Neural crest cell (in vitro differentiated cells): Measurements from ENCODE around the gene GALR3. TPM values are rescaled to one million over a fixed set of nuclear protein-coding genes. Genes with fewer than 3 reads are reported as not detected.

Experiments
- DNase-seq: peaks from one replicate; pipeline ENCODE4 v3.0.0; 2021; ENCODE audit warnings: low read depth, mixed read lengths, low spot score
- H3K27ac Mint-ChIP-seq: one replicate; pipeline ENCODE4 v1.8.0; 2021; ENCODE audit warnings: mild to moderate bottlenecking, mixed read lengths; ENCODE audit not compliant: unreplicated experiment
- H3K27me3 Mint-ChIP-seq: 2 replicates; pipeline ENCODE4 v1.8.0; 2021; ENCODE audit warnings: low read depth, mild to moderate bottlenecking, mixed read lengths
- H3K36me3 Mint-ChIP-seq: 2 replicates; pipeline ENCODE4 v1.8.0; 2021; ENCODE audit warnings: low read depth, mild to moderate bottlenecking, mixed read lengths
- H3K4me1 Mint-ChIP-seq: 2 replicates; pipeline ENCODE4 v1.8.0; 2021; ENCODE audit warnings: mixed read lengths
- H3K4me3 Mint-ChIP-seq: one replicate; pipeline ENCODE4 v1.8.0; 2021; ENCODE audit warnings: mild to moderate bottlenecking, mixed read lengths
- H3K9me3 Mint-ChIP-seq: 2 replicates; pipeline ENCODE4 v1.8.0; 2021; ENCODE audit warnings: mixed read lengths
- total RNA-seq: library from RNA; stranded (reverse); gene quantifications from 2 replicates; pipeline ENCODE4 v1.2.1, GENCODE V29; 2021
- TF ChIP-seq, protein P1 (sequence below): fragments of 200-600 bp; sonication (generic); conservative IDR thresholded peaks from 2 replicates; pipeline ENCODE4 v1.5.0; 2021; ENCODE audit warnings: antibody characterized with exemption, mild to moderate bottlenecking

Gene GALR3
- total RNA-seq, 1 donor from 2014 or later, result 0.49 TPM

DNA sequence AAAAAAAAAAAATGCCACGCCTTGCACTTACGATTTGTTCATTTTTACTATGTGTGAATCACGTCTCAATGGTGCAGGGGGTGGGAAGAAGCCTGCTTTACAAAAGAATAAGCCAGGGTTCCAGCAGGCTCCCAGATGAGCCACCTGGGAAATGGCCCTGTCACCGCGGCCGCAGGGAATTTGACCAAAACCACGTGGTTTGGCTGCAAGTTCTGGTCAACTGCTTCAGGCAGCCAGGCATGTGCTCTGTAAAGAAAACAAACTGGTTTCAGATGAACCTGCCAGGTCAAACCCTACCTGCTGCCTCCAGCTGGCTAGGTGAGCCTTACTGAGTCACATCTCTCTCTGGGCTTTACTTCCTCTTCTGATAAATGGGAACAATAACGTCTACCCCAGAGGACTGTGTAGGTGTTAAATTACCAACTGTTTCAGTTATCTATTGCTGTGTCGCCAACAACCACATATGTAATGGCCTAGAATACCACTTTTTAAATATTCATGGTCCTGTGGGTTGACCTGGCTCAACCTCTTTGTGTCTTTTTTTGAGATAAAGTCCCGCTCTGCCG, 46.0 kb upstream of the GALR3 start:
- peaks cover 5% of the 10 kb centered on the region for H3K27me3 Mint-ChIP-seq
- TF ChIP-seq, protein P1, sequence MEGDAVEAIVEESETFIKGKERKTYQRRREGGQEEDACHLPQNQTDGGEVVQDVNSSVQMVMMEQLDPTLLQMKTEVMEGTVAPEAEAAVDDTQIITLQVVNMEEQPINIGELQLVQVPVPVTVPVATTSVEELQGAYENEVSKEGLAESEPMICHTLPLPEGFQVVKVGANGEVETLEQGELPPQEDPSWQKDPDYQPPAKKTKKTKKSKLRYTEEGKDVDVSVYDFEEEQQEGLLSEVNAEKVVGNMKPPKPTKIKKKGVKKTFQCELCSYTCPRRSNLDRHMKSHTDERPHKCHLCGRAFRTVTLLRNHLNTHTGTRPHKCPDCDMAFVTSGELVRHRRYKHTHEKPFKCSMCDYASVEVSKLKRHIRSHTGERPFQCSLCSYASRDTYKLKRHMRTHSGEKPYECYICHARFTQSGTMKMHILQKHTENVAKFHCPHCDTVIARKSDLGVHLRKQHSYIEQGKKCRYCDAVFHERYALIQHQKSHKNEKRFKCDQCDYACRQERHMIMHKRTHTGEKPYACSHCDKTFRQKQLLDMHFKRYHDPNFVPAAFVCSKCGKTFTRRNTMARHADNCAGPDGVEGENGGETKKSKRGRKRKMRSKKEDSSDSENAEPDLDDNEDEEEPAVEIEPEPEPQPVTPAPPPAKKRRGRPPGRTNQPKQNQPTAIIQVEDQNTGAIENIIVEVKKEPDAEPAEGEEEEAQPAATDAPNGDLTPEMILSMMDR, result no peak
- peaks cover 8% of the 10 kb centered on the region for H3K36me3 Mint-ChIP-seq
- DNase-seq, result no peak
- H3K4me3 Mint-ChIP-seq, result no peak overlapping the region
- H3K9me3 Mint-ChIP-seq, result no peaks in the 10 kb centered on the region
- H3K27ac Mint-ChIP-seq, result no peak overlapping the region
- H3K4me1 Mint-ChIP-seq, result peaks cover 19% of the 10 kb centered on the region

DNA sequence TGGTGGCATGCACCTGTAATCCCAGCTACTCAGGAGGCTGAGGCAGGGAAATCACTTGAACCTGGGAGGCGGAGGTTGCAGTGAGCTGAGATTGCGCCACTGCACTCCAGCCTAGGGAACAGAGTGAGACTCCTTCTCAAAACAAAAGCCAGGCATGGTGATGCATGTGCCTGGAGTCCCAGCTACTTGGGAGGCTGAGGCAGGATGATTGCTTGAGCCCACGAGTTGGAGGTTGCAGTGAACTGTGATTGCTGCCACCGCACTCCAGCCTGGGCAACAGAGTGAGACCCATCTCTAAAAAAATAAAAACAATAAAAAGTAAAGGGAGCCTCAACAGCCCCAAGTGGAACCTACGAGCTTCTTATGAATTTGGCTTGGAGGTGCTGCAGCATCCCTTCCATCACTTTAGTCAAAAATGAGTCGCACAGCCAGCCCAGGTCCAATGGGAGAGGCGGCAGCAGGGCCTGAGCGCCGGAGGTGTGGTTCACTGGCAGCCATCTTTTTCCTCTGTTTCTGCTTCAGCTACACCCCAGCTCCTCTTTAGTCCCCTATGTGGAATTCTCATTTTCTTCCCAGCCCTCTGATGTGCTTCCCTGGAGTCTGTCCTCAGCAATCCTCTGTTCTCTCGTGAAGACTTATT, 44.7 kb upstream of the GALR3 start:
- H3K4me1 Mint-ChIP-seq, result peaks cover 19% of the 10 kb centered on the region
- H3K9me3 Mint-ChIP-seq, result no peaks in the 10 kb centered on the region
- TF ChIP-seq, protein P1, result no peak
- H3K27me3 Mint-ChIP-seq, result peaks cover 5% of the 10 kb centered on the region
- peaks cover 5% of the 10 kb centered on the region for H3K36me3 Mint-ChIP-seq
- H3K27ac Mint-ChIP-seq, result no peak overlapping the region
- no peak for DNase-seq
- no peak overlapping the region for H3K4me3 Mint-ChIP-seq

DNA sequence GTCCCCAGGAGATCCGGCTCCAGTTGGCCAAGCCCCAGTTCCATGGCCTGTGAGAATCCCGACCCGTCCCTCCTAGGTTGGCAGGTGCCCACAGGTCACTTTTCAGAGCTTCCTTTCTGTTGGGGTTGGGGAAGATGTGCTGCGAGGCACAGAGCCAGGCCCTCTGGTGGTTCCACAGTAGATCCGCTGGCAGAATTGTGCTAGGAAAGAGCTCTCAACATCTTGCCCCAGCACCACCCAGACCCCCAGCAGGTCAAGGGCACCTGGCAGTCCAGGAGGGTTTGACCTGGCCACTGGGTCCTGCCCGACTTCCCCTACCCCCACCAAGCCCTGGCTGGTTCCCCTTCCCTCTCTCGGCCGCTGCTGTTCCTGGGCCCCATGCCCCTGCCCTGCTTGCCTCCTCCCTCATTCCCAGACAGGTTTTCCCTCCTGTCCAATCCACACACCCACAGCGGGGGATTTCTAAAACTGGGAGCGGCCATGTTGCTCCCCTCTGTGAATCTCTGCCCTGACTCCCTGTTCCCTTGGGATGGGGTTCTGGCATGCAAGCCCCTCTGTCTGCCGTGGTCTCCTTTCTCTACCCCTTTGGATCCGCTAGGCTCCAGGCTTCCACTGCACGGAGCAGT, 41.6 kb upstream of the GALR3 start:
- Mint-ChIP-seq H3K27me3 (peaks cover 5% of the 10 kb centered on the region), H3K27ac (peak overlapping the region; percentile 75), H3K36me3 (peaks cover 2% of the 10 kb centered on the region), H3K4me1 (peaks cover 16% of the 10 kb centered on the region), H3K9me3 (no peaks in the 10 kb centered on the region), H3K4me3 (peak overlapping the region; percentile 31)
- DNase-seq, result no peak
- TF ChIP-seq, protein P1, result peak; percentile 14

- H3K4me1 Mint-ChIP-seq, result peaks cover 16% of the 10 kb centered on the region
- no peak overlapping the region for H3K27ac Mint-ChIP-seq
- H3K9me3 Mint-ChIP-seq, result no peaks in the 10 kb centered on the region
- H3K36me3 Mint-ChIP-seq, result peaks cover 2% of the 10 kb centered on the region
- TF ChIP-seq, protein P1, result peak; percentile 17
- H3K4me3 Mint-ChIP-seq, result no peak overlapping the region
- H3K27me3 Mint-ChIP-seq, result peaks cover 5% of the 10 kb centered on the region
- DNase-seq, result no peak
Observed at GRCh38 chr22:37782340-37783168, 40.6 kb upstream of the GALR3 start.

GRCh38 chr22:37784829-37785495, 38.2 kb upstream of the GALR3 start:
- Mint-ChIP-seq H3K4me3 (no peak overlapping the region), H3K27ac (no peak overlapping the region), H3K4me1 (peaks cover 9% of the 10 kb centered on the region), H3K36me3 (peaks cover 2% of the 10 kb centered on the region), H3K9me3 (no peaks in the 10 kb centered on the region), H3K27me3 (no peaks in the 10 kb centered on the region)
- TF ChIP-seq, protein P1, result no peak
- DNase-seq, result no peak
